NCI-H2196 treated with DMSO at 0.1 percent for 48 hours (cell line): ENCODE measurements around the gene CAMK2A.

Experiments
- DNase-seq: peaks from one replicate; lab custom pipeline; 2025; ENCODE audit not compliant: unreplicated experiment; lab: John Stamatoyannopoulos, UW

CAMK2A gene

GRCh38 chr5:150215979-150216944, 73.3 kb downstream of the CAMK2A start:
- DNase-seq = no peak

GRCh38 chr5:150214289-150214688, 75.3 kb downstream of the CAMK2A start:
- DNase-seq = no peak

GRCh38 chr5:150213530-150213929, 76.0 kb downstream of the CAMK2A start:
- DNase-seq = no peak

- no peak for DNase-seq
Observed at GRCh38 chr5:150211156-150212030, 78.2 kb downstream of the CAMK2A start.

GRCh38 chr5:150210644-150211043, 78.9 kb downstream of the CAMK2A start:
- DNase-seq = no peak

GRCh38 chr5:150209099-150209635, 80.4 kb downstream of the CAMK2A start:
- DNase-seq = no peak

GRCh38 chr5:150208187-150209098, 81.1 kb downstream of the CAMK2A start:
- no peak for DNase-seq

GRCh38 chr5:150206779-150207115, 82.8 kb downstream of the CAMK2A start:
- DNase-seq = no peak

- no peak for DNase-seq
Observed at GRCh38 chr5:150206098-150206778, 83.3 kb downstream of the CAMK2A start.

- DNase-seq = no peak
Observed at GRCh38 chr5:150204590-150204960, 85.0 kb downstream of the CAMK2A start.

GRCh38 chr5:150203832-150204589, 85.6 kb downstream of the CAMK2A start:
- no peak for DNase-seq

- DNase-seq = no peak
Observed at GRCh38 chr5:150202501-150202900, 87.1 kb downstream of the CAMK2A start.

- no peak for DNase-seq
Observed at GRCh38 chr5:150197476-150197875, 92.1 kb downstream of the CAMK2A start.

- no peak for DNase-seq
Observed at GRCh38 chr5:150196986-150197385, 92.6 kb downstream of the CAMK2A start.

GRCh38 chr5:150196514-150196913, 93.1 kb downstream of the CAMK2A start:
- no peak for DNase-seq

GRCh38 chr5:150195736-150196485, 93.7 kb downstream of the CAMK2A start:
- DNase-seq = no peak

- DNase-seq = no peak
Observed at GRCh38 chr5:150192462-150192861, 97.1 kb downstream of the CAMK2A start.

- DNase-seq = no peak
Observed at GRCh38 chr5:150190987-150191386, 98.6 kb downstream of the CAMK2A start.
